Mesendoderm (in vitro differentiated cells): ENCODE results near the gene CD300LB.

Source experiments
- DNase-seq: peaks from one replicate; pipeline ENCODE4 v3.0.0; 2013
- H2AK5ac ChIP-seq: 2 replicates; pipeline ENCODE4 v1.6.1; 2013; ENCODE audit warnings: low read length, inconsistent platforms
- H2BK120ac ChIP-seq: 2 replicates; pipeline ENCODE4 v1.6.1; 2013; ENCODE audit warnings: low read depth, mild to moderate bottlenecking, low read length, moderate library complexity, mixed read lengths
- H2BK15ac ChIP-seq: replicated peaks from 2 replicates; pipeline ENCODE4 v1.6.1; 2013; ENCODE audit warnings: low read depth, mild to moderate bottlenecking, moderate library complexity
- H2BK5ac ChIP-seq: 2 replicates; pipeline ENCODE4 v1.6.1; 2013; ENCODE audit warnings: low read length, inconsistent platforms
- H3K18ac ChIP-seq: 2 replicates; pipeline ENCODE4 v1.6.1; 2013; ENCODE audit warnings: mild to moderate bottlenecking, low read length, mixed read lengths
- H3K23ac ChIP-seq: one replicate; pipeline ENCODE4 v1.6.1; 2013; ENCODE audit warnings: low read length
- H3K27ac ChIP-seq: 2 replicates; pipeline ENCODE4 v1.5.1; 2013; ENCODE audit warnings: low read depth, mild to moderate bottlenecking, inconsistent platforms, low read length, moderate library complexity
- H3K27me3 ChIP-seq: 2 replicates; pipeline ENCODE4 v1.6.1; 2013; ENCODE audit warnings: low read length, control low read depth, mild to moderate bottlenecking, inconsistent platforms; ENCODE audit not compliant: insufficient read depth, poor library complexity
- H3K36me3 ChIP-seq: 2 replicates; pipeline ENCODE4 v1.6.1; 2013; ENCODE audit warnings: low read length, inconsistent platforms; ENCODE audit not compliant: control insufficient read depth, insufficient read depth
- H3K4ac ChIP-seq: one replicate; pipeline ENCODE4 v1.6.1; 2013; ENCODE audit warnings: low read depth, mild to moderate bottlenecking, low read length, moderate library complexity
- H3K4me1 ChIP-seq: 2 replicates; pipeline ENCODE4 v1.6.1; 2013; ENCODE audit warnings: low read depth, low read length, inconsistent platforms; ENCODE audit not compliant: control insufficient read depth
- H3K4me2 ChIP-seq: 2 replicates; pipeline ENCODE4 v1.6.1; 2013; ENCODE audit warnings: low read length
- H3K4me3 ChIP-seq: 2 replicates; pipeline ENCODE4 v1.5.1; 2013; ENCODE audit warnings: mild to moderate bottlenecking, low read length
- H3K56ac ChIP-seq: one replicate; pipeline ENCODE4 v1.6.1; 2013; ENCODE audit warnings: low read length
- H3K79me1 ChIP-seq: 2 replicates; pipeline ENCODE4 v1.6.1; 2013; ENCODE audit warnings: low read length, inconsistent platforms
- H3K79me2 ChIP-seq: 2 replicates; pipeline ENCODE4 v1.6.1; 2013; ENCODE audit warnings: mild to moderate bottlenecking, low read length; ENCODE audit not compliant: control insufficient read depth, insufficient read depth
- H3K9ac ChIP-seq: 2 replicates; pipeline ENCODE4 v1.6.1; 2013; ENCODE audit warnings: low read length, inconsistent platforms
- H4K5ac ChIP-seq: one replicate; pipeline ENCODE4 v1.6.1; 2013; ENCODE audit warnings: low read length
- H4K8ac ChIP-seq: one replicate; pipeline ENCODE4 v1.6.1; 2013; ENCODE audit warnings: low read depth, mild to moderate bottlenecking, control low read depth, low read length, moderate library complexity
- WGBS: extraction: QIAGEN DNeasy Blood & Tissue Kit; methylation state at CpG from one replicate; pipeline ENCODE4 v1.1.7; 2013; ENCODE audit warnings: low lambda C conversion rate, missing lambda C conversion rate; ENCODE audit not compliant: insufficient coverage; ENCODE audit errors: extremely low coverage; 5-methylcytosine and 5-hydroxymethylcytosine counted together

The CD300LB gene

DNA sequence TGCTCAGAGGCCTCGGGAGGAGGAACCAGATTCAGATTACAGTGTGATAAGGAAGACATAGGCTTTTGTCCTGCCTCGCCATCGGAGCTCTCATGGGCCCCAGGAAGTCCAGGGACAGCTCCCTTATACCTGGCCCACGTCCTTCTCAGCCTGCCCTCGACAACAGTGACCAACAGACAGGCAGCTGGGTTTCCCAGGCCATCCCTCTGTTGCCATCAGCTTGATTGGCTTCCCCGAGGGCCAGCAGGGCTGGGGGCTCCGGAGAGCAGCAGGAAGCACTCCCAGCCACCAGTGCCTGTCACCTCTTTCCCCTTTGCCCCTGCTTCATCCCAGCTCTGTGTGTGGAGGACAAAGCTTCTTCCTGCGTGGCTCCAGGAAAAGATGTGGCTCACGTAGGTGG lies 47.2 kb downstream of the CD300LB start:
- no CpG with 5 or more reads among the region's 9 CpGs for WGBS
- no peak overlapping the region for H3K18ac ChIP-seq
- H3K79me2 ChIP-seq = no peaks in the 10 kb centered on the region
- no peaks in the 10 kb centered on the region for H3K27me3 ChIP-seq
- no peak for DNase-seq
- no peak overlapping the region for H3K56ac ChIP-seq
- H3K27ac ChIP-seq = no peak overlapping the region
- no peak overlapping the region for H2BK120ac ChIP-seq
- H2BK15ac ChIP-seq = no peak overlapping the region
- no peak overlapping the region for H3K23ac ChIP-seq
- no peak overlapping the region for H3K9ac ChIP-seq
- no peak overlapping the region for H3K4me3 ChIP-seq
- no peaks in the 10 kb centered on the region for H3K4me1 ChIP-seq
- no peak overlapping the region for H2BK5ac ChIP-seq
- no peaks in the 10 kb centered on the region for H3K79me1 ChIP-seq
- no peak overlapping the region for H3K4me2 ChIP-seq
- H4K8ac ChIP-seq = no peak overlapping the region
- no peaks in the 10 kb centered on the region for H3K36me3 ChIP-seq
- no peak overlapping the region for H2AK5ac ChIP-seq
- H4K5ac ChIP-seq = no peak overlapping the region
- no peak overlapping the region for H3K4ac ChIP-seq

- no CpG with 5 or more reads among the region's 7 CpGs for WGBS
- no peak overlapping the region for H4K5ac ChIP-seq
- no peak overlapping the region for H4K8ac ChIP-seq
- no peak overlapping the region for H3K56ac ChIP-seq
- H3K4me3 ChIP-seq = no peak overlapping the region
- no peaks in the 10 kb centered on the region for H3K79me1 ChIP-seq
- H3K4ac ChIP-seq = no peak overlapping the region
- no peak overlapping the region for H3K27ac ChIP-seq
- H3K79me2 ChIP-seq = no peaks in the 10 kb centered on the region
- H3K36me3 ChIP-seq = no peaks in the 10 kb centered on the region
- H3K4me2 ChIP-seq = no peak overlapping the region
- H3K23ac ChIP-seq = no peak overlapping the region
- DNase-seq = no peak
- no peak overlapping the region for H3K9ac ChIP-seq
- H3K4me1 ChIP-seq = no peaks in the 10 kb centered on the region
- H3K27me3 ChIP-seq = no peaks in the 10 kb centered on the region
- H2BK120ac ChIP-seq = no peak overlapping the region
- H2BK15ac ChIP-seq = no peak overlapping the region
- no peak overlapping the region for H2BK5ac ChIP-seq
- no peak overlapping the region for H3K18ac ChIP-seq
- H2AK5ac ChIP-seq = no peak overlapping the region
These were observed 49.7 kb downstream of the CD300LB start for GRCh38 chr17:74481621-74482020.

DNA sequence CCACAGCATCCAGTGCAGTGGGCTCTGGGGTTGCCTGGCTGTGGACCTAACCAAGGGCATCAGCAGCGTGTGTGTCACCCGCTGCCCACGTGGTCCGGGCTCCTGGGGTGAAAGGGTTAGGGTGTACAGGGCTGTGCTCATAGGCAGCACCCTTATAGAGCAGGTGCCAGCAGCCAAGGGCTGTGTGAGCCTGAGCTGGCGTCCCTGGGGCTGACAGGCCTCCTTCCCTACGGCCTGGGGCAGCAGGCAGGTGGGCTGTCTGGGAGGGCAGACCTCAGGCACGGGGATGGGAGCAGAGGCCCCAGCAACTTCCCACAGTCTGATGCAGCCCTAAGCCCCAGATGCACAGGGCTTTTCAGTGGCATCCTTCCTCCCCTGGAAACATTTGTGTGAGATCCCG lies 51.0 kb downstream of the CD300LB start:
- no CpG with 5 or more reads among the region's 8 CpGs for WGBS

DNA sequence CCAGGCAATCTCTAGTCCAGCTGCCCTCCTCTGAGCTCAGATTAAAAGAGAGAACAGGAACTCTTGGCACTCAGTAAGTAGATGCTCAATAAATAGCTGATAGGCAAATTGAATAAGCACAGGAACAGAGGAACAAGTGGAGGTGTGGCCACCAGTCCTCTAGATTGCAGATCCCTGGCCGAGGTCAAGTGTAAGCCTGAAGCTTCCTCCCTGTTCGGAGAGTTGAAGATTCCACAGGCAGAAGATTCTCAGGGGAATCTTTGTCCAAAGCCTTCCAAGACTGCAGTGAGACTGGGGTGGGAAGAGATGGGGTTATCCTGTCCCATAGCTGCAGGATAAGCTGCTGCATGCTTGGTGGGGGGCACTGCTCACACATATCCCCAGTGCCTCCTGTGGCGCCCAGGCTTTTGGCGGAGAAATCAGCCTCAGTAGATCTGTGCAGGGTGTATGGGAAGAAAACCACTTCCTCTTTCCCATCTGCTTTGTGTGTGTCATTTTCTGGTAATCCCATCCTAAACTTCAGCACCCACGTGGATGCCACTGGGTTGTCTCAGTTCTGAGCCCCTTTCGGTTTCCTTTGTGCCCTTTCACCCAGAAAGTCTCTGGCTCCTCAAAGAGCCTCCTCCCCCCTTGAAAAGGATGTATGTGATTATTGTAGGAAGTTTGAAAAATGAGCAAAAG lies 52.7 kb downstream of the CD300LB start:
- Histone ChIP-seq H3K36me3 (no peaks in the 10 kb centered on the region), H3K18ac (no peak overlapping the region), H3K79me2 (no peaks in the 10 kb centered on the region), H3K79me1 (no peaks in the 10 kb centered on the region), H3K27me3 (no peaks in the 10 kb centered on the region), H4K8ac (no peak overlapping the region), H3K56ac (no peak overlapping the region), H2BK15ac (no peak overlapping the region), H3K27ac (no peak overlapping the region), H3K4me1 (no peaks in the 10 kb centered on the region), H2BK120ac (no peak overlapping the region), H3K23ac (no peak overlapping the region), H2BK5ac (no peak overlapping the region), H3K4me2 (no peak overlapping the region), H4K5ac (no peak overlapping the region), H3K9ac (no peak overlapping the region), H3K4ac (no peak overlapping the region), H2AK5ac (no peak overlapping the region), H3K4me3 (no peak overlapping the region)
- no CpG with 5 or more reads among the region's 6 CpGs for WGBS
- no peak for DNase-seq

More for the DNA sequence above, 51.0 kb downstream of the CD300LB start:
- Histone ChIP-seq H3K4me1 (no peaks in the 10 kb centered on the region), H3K9ac (no peak overlapping the region), H2BK120ac (no peak overlapping the region), H3K56ac (no peak overlapping the region), H3K79me1 (no peaks in the 10 kb centered on the region), H2BK5ac (no peak overlapping the region), H3K4ac (no peak overlapping the region), H3K27ac (no peak overlapping the region), H4K5ac (no peak overlapping the region), H2AK5ac (no peak overlapping the region), H2BK15ac (no peak overlapping the region), H3K23ac (no peak overlapping the region), H4K8ac (no peak overlapping the region), H3K36me3 (no peaks in the 10 kb centered on the region), H3K4me2 (no peak overlapping the region), H3K18ac (no peak overlapping the region), H3K4me3 (no peak overlapping the region), H3K79me2 (no peaks in the 10 kb centered on the region), H3K27me3 (no peaks in the 10 kb centered on the region)
- no peak for DNase-seq

- DNase-seq = no peak
- H3K27me3 ChIP-seq = no peaks in the 10 kb centered on the region
- no peak overlapping the region for H2BK5ac ChIP-seq
- no peak overlapping the region for H4K8ac ChIP-seq
- H2AK5ac ChIP-seq = no peak overlapping the region
- no peaks in the 10 kb centered on the region for H3K79me2 ChIP-seq
- H4K5ac ChIP-seq = no peak overlapping the region
- H3K9ac ChIP-seq = no peak overlapping the region
- no peak overlapping the region for H3K18ac ChIP-seq
- no peak overlapping the region for H2BK120ac ChIP-seq
- no CpG with 5 or more reads among the region's 4 CpGs for WGBS
- H3K23ac ChIP-seq = no peak overlapping the region
- no peak overlapping the region for H2BK15ac ChIP-seq
- H3K4ac ChIP-seq = no peak overlapping the region
- H3K79me1 ChIP-seq = no peaks in the 10 kb centered on the region
- no peak overlapping the region for H3K4me3 ChIP-seq
- no peaks in the 10 kb centered on the region for H3K36me3 ChIP-seq
- H3K56ac ChIP-seq = no peak overlapping the region
- no peak overlapping the region for H3K4me2 ChIP-seq
- H3K4me1 ChIP-seq = no peaks in the 10 kb centered on the region
- H3K27ac ChIP-seq = no peak overlapping the region
These were observed 53.9 kb downstream of the CD300LB start for GRCh38 chr17:74477411-74477810.

DNA sequence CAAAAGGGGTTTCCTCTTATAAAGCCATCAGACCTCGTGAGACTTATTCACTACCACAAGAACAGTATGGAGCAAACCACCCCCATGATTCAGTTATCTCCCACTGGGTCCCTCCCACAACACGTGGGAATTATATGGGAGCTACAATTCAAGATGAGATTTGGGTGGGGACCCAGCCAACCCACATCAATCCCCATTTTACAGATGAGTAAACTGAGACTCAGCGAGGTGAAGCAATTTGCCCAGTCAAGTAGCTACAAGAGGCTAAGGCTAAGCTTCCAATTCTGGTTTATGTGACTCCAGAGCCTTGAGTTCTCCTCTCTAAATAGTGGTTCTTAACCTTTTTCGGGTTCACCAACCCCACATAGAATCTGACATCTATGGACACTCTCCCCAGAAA lies 56.1 kb downstream of the CD300LB start:
- Histone ChIP-seq H3K4me1 (no peaks in the 10 kb centered on the region), H4K5ac (no peak overlapping the region), H2BK120ac (no peak overlapping the region), H2AK5ac (no peak overlapping the region), H3K4ac (no peak overlapping the region), H3K27ac (no peak overlapping the region), H3K23ac (no peak overlapping the region), H3K79me1 (no peaks in the 10 kb centered on the region), H3K27me3 (no peaks in the 10 kb centered on the region), H2BK5ac (no peak overlapping the region), H3K4me3 (no peak overlapping the region), H3K9ac (no peak overlapping the region), H3K79me2 (no peaks in the 10 kb centered on the region), H3K18ac (no peak overlapping the region), H3K36me3 (no peaks in the 10 kb centered on the region), H4K8ac (no peak overlapping the region), H2BK15ac (no peak overlapping the region), H3K56ac (no peak overlapping the region), H3K4me2 (no peak overlapping the region)
- no CpG with 5 or more reads among the region's 4 CpGs for WGBS
- no peak for DNase-seq
